NCI-H345 treated with DMSO at 0.1 percent for 48 hours (cell line): ENCODE measurements around the gene TTYH2.

ENCODE experiments used
- DNase-seq: peaks from one replicate; lab custom pipeline; 2025; ENCODE audit not compliant: unreplicated experiment; lab: John Stamatoyannopoulos, UW

Gene TTYH2

DNA sequence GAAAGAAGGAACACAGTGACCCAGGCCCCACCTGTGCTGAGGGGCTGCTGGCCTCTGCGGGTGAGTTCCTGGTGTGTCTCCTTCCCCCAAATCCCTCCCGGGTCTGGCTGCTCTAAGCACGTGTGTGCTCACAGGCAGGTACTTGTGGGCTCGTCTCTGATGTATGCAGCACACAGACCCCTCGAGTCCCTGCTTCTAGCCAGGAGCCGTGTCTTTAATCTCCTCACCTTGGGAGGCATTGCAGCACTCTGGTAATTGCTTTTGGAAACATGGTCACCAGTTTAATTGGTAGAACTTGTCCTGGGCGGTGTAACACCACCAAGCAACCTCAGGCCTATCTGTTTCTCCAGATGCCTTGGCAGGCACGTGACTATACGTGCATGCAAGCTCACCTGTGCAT lies 18.7 kb upstream of the TTYH2 start:
- no peak for DNase-seq

- DNase-seq: peak; percentile 47
Measured at GRCh38 chr17:74196541-74197317, 16.6 kb upstream of the TTYH2 start.

GRCh38 chr17:74197801-74198200 lies 15.6 kb upstream of the TTYH2 start:
- no peak for DNase-seq

- DNase-seq: no peak
Measured at GRCh38 chr17:74198694-74199093, 14.7 kb upstream of the TTYH2 start.

- DNase-seq: no peak
Measured at GRCh38 chr17:74199306-74200092, 13.9 kb upstream of the TTYH2 start.

DNA sequence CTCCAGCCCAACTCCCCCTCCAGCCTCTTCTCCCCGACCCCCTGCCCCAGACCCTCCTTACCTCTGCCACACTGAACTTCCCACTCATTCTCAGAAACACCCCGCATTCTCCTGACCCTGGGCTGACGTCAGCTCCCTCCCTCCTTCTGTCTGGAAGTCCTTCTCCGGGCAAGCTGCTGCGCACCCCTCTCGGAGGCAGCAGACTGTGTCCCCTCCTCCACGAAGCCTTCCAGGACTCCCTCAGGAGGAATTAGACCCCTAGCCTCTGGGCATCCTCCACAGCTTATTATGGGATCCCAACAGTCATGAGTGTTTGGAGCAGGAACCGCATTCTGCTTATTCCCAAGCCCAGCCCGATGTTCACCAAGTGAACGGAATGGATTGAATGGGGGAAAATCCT lies 13.3 kb upstream of the TTYH2 start:
- no peak for DNase-seq

- peak; percentile 98 for DNase-seq
Measured at GRCh38 chr17:74201250-74201649, 12.1 kb upstream of the TTYH2 start.

DNA sequence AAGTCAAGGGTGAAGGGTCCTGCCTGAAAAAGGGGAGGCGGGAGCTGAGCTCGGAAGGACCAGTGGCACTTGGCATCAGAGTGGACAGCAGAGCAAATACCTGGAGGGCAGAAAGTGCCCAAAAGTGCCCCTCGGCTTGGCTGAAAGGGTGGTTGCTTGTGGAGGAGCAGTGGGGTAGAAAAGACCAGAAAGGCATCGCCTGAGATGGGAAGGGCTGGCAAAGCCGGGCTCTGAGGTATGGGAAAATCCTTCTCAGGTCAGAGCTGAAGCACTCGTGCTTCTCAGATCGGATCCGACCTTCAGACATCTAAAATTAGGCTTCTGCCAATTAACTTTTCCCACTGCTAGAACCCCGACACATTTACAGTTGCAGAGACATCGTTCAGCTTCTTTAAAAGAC lies 11.4 kb upstream of the TTYH2 start:
- DNase-seq: no peak

GRCh38 chr17:74202938-74203337 lies 10.4 kb upstream of the TTYH2 start:
- DNase-seq: peak; percentile 51

DNA sequence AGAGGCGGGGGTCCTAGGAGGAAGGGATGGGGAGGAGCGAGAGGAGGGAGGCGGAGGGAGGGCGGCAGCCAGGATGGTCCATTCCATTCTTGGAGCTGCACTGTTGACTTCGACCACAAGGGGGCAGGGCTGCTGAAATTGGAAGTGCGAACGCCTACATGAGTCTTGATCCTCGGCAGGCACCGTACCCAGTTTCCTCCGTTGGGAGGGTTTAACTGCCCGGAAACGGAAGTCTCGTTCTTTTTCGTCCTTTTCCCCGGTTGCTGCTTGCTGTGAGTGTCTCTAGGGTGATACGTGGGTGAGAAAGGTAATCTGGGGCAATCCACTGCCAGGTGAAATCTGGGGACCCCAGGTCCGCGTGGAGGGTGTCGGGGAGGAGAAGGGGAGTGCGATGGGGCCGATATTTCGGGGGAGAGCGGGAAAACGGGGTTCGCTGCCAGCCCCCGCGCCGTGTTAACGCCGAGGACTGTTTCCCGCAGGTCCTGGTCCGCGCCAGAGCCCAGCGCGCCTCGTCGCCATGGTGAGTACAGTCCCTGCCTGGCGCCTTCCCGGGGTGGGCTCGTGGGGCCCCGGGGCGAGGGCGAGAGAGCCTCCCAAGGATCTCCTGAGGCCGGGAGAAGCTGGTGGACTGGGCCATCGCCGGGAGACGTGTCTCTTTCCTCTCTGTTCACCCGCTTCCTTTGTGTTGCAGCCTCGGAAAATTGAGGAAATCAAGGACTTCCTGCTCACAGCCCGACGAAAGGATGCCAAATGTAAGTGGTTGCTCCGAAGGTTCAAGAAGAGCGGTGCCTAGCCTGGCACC lies 9.7 kb upstream of the TTYH2 start, which contains the start of gene RPL38:
RPL38 (plus strand) TSS at position 240 of the 802 bp plus-strand sequence; CDS start at position 518, 278 bp downstream.
- DNase-seq: peak; percentile 95

GRCh38 chr17:74204474-74204873 lies 8.9 kb upstream of the TTYH2 start:
- no peak for DNase-seq

DNA sequence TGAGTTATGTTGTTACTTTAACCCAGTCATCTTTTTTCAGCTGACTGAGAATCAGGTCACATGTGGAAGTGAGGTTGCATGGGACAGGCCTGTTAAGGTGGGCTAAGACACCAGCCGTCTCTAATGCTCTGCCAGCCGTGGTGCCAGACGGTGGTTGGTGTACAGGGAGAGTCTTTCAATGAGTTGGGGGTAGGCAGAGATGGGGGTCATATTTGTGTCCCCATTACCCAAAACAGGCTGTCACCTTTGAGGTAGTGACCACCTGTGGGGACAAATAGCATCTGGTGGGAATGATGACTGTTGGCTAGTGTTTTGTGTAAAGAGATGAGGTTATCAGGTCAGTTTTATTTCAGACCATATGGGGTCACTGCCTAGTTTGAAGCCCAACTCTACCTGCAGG lies 8.1 kb upstream of the TTYH2 start:
- no peak for DNase-seq

- no peak for DNase-seq
Measured at GRCh38 chr17:74206332-74206818, 7.0 kb upstream of the TTYH2 start.

DNA sequence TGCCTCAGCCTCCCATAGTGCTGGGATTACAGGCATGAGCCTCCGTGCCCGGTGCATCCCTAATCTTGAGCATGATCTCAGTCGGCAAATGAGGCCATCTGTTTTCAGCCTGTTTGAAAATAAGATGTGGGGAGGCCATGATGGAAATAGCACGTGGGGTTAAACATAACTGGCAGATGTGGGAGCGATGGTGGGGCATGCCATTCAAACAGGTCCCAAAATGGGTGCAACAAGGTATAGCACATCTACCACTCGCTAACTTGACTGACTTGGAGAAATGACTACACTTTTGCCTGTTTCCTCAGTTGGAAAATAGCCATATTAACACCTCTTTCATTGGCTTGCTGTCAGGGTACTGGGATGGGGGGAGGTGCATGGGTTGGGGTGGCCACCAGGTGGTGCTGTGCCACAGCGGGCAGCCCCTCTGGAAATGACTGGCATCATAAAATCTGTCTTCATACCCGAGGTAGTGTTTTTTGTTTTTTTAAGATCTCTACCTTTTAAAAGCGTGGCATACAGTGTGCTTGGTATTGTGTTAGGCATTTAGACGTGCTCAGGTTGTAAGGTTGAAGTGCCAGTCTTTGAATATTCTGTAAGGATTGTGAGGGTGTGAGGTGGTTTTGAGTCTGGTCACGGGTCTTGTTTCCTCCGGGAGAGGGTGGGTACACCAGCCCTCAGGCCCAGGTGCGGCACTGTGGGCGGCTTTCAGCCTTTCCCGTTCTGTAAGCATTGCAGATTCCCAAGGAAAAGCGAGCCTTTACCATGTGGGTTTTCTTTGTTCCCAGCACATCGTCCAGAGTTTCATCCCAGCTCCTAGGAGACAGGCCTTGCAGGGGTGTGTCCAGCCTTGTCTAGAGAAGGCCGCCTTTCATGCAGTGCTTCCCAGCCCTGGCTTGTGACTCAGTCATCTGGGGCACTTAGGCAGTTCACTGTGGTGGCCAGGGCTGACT lies 2.9 kb upstream of the TTYH2 start:
- peak; percentile 27 for DNase-seq

GRCh38 chr17:74211141-74211911 lies 2.0 kb upstream of the TTYH2 start:
- no peak for DNase-seq

DNA sequence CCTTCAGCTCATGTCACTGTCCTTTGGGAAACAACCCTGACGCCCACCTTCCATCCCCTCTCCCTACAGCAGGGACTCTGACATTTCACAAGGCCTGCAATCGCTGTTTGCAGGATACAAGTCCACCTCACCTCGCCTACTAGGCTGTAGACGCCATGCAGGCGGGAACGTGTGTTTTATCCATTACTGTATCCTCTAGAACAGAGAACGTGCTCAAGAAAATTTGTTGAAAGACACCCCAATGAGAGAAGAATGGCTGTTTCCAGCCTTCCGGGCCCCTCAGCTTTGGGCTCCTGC lies 1.5 kb upstream of the TTYH2 start:
- DNase-seq: no peak

- DNase-seq: no peak
Measured at GRCh38 chr17:74212209-74212912, 1.0 kb upstream of the TTYH2 start.

- no peak for DNase-seq
Measured at GRCh38 chr17:74213861-74214391, 555 bp downstream of the TTYH2 start.
